GM19455 (cell line): Measurements from ENCODE around the gene GLMP.

Experiments
- ATAC-seq: cut with Tn5 transposase; IDR thresholded peaks from one replicate; pipeline ENCODE4 v1.9.1; 2021; ENCODE audit not compliant: unreplicated experiment

Gene GLMP

GRCh38 chr1:156253634-156254033 lies 41.8 kb downstream of the GLMP start:
- ATAC-seq, result no peak

- ATAC-seq, result no peak
Observed at GRCh38 chr1:156251527-156251926, 44.0 kb downstream of the GLMP start.

- no peak for ATAC-seq
Observed at GRCh38 chr1:156249593-156249992, 45.9 kb downstream of the GLMP start.

GRCh38 chr1:156248323-156248683 lies 47.2 kb downstream of the GLMP start:
- ATAC-seq, result no peak

GRCh38 chr1:156247460-156248322 lies 47.8 kb downstream of the GLMP start, which contains the start of gene PAQR6:
TSS of gene PAQR6 (minus strand) at chr1:156248056. CDS start at chr1:156246731, 1,325 bp downstream.
- ATAC-seq, result no peak

GRCh38 chr1:156246781-156247459 lies 48.6 kb downstream of the GLMP start:
- ATAC-seq, result no peak

- ATAC-seq, result no peak
Observed at GRCh38 chr1:156246241-156246780, 49.2 kb downstream of the GLMP start.

- ATAC-seq, result no peak
Observed at GRCh38 chr1:156245451-156246232, 49.8 kb downstream of the GLMP start.

GRCh38 chr1:156244712-156245111 lies 50.8 kb downstream of the GLMP start:
- ATAC-seq, result no peak

GRCh38 chr1:156244126-156244525 lies 51.4 kb downstream of the GLMP start:
- ATAC-seq, result no peak

GRCh38 chr1:156242738-156243137 lies 52.7 kb downstream of the GLMP start:
- ATAC-seq, result no peak
